ENCODE measurements around the gene MBOAT7.

- TF ChIP-seq, protein P1, sequence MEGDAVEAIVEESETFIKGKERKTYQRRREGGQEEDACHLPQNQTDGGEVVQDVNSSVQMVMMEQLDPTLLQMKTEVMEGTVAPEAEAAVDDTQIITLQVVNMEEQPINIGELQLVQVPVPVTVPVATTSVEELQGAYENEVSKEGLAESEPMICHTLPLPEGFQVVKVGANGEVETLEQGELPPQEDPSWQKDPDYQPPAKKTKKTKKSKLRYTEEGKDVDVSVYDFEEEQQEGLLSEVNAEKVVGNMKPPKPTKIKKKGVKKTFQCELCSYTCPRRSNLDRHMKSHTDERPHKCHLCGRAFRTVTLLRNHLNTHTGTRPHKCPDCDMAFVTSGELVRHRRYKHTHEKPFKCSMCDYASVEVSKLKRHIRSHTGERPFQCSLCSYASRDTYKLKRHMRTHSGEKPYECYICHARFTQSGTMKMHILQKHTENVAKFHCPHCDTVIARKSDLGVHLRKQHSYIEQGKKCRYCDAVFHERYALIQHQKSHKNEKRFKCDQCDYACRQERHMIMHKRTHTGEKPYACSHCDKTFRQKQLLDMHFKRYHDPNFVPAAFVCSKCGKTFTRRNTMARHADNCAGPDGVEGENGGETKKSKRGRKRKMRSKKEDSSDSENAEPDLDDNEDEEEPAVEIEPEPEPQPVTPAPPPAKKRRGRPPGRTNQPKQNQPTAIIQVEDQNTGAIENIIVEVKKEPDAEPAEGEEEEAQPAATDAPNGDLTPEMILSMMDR (optimal IDR thresholded peaks at IDR 0.05 in 1 of 3, IDR thresholded peaks at IDR 0.05 in 1 of 3, conservative IDR thresholded peaks at IDR 0.05 in 1 of 3; ENCODE audit: extremely low read depth in 1 of 3, insufficient read depth in 2 of 3, low read length in 3 of 3): no peak
- TF ChIP-seq EZH2 (IDR thresholded peaks at IDR 0.05; ENCODE audit: low read length): no peak
Observed at GRCh38 chr19:54178581-54179261, 10.7 kb downstream of the MBOAT7 start.

Measured in keratinocyte (primary cell).